Neural crest cell (in vitro differentiated cells): ENCODE results near the gene ANGPTL4. TPM values are rescaled to one million over a fixed set of nuclear protein-coding genes. Genes with fewer than 3 reads are reported as not detected.
A peak's percentile ranks its signal among the peaks of the same experiment; 100 is the strongest.

Source experiments
- DNase-seq: peaks from one replicate; pipeline ENCODE4 v3.0.0; 2021; ENCODE audit warnings: low read depth, mixed read lengths, low spot score
- H3K27ac Mint-ChIP-seq: one replicate; pipeline ENCODE4 v1.8.0; 2021; ENCODE audit warnings: mild to moderate bottlenecking, mixed read lengths; ENCODE audit not compliant: unreplicated experiment
- H3K27me3 Mint-ChIP-seq: 2 replicates; pipeline ENCODE4 v1.8.0; 2021; ENCODE audit warnings: low read depth, mild to moderate bottlenecking, mixed read lengths
- H3K36me3 Mint-ChIP-seq: 2 replicates; pipeline ENCODE4 v1.8.0; 2021; ENCODE audit warnings: low read depth, mild to moderate bottlenecking, mixed read lengths
- H3K4me1 Mint-ChIP-seq: 2 replicates; pipeline ENCODE4 v1.8.0; 2021; ENCODE audit warnings: mixed read lengths
- H3K4me3 Mint-ChIP-seq: one replicate; pipeline ENCODE4 v1.8.0; 2021; ENCODE audit warnings: mild to moderate bottlenecking, mixed read lengths
- H3K9me3 Mint-ChIP-seq: 2 replicates; pipeline ENCODE4 v1.8.0; 2021; ENCODE audit warnings: mixed read lengths
- total RNA-seq: library from RNA; stranded (reverse); gene quantifications from 2 replicates; pipeline ENCODE4 v1.2.1, GENCODE V29; 2021
- TF ChIP-seq, protein P1 (sequence below): fragments of 200-600 bp; sonication (generic); conservative IDR thresholded peaks from 2 replicates; pipeline ENCODE4 v1.5.0; 2021; ENCODE audit warnings: antibody characterized with exemption, mild to moderate bottlenecking

ANGPTL4 gene
- total RNA-seq, 1 donor from 2014 or later: not detected

DNA sequence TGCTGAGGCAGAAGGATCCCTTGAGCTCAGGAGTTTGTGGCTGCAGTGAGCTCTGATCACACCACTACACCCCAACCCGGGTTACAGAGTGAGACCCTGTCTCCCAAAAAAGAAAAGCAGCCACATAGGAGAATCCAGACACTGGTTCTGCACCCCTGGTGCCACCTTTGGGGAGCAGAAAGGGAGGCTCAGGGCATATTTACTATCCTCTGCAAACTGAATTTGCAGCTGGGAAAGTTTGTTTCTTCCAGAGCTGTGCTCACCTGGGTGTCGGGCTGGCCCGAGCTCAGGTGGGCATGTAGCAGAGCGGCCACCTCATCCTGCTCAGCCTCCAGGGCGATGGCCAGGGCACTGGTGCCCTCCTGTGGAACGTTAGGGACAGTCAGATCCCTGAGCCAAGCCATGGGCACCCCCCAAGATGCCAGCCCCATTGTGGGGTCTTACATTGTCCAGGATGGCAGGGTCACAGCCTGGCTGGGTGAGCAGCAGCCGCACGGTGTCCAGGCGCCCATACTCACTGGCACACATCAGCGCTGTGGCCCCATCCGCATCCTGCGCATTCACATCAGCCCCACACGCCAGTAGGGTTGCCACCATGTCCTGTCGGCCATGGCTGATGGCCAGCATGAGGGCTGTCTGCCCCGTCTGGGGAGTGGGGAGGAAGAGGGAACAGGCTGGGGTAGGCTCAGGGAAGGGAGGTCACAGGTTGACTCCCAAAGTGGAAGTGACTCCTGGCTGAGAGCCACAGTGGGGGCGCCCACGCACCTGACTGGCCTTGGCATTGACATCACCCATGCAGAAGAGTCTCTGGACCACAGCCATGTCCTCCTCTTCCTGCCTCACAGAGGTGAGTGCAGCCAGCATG, 39.5 kb upstream of the ANGPTL4 start:
- peaks cover 3% of the 10 kb centered on the region for H3K9me3 Mint-ChIP-seq
- peak overlapping the region; percentile 99 for H3K4me3 Mint-ChIP-seq
- TF ChIP-seq, protein P1, sequence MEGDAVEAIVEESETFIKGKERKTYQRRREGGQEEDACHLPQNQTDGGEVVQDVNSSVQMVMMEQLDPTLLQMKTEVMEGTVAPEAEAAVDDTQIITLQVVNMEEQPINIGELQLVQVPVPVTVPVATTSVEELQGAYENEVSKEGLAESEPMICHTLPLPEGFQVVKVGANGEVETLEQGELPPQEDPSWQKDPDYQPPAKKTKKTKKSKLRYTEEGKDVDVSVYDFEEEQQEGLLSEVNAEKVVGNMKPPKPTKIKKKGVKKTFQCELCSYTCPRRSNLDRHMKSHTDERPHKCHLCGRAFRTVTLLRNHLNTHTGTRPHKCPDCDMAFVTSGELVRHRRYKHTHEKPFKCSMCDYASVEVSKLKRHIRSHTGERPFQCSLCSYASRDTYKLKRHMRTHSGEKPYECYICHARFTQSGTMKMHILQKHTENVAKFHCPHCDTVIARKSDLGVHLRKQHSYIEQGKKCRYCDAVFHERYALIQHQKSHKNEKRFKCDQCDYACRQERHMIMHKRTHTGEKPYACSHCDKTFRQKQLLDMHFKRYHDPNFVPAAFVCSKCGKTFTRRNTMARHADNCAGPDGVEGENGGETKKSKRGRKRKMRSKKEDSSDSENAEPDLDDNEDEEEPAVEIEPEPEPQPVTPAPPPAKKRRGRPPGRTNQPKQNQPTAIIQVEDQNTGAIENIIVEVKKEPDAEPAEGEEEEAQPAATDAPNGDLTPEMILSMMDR: no peak
- H3K27me3 Mint-ChIP-seq: peaks cover 21% of the 10 kb centered on the region
- H3K27ac Mint-ChIP-seq: no peak overlapping the region
- peaks cover 25% of the 10 kb centered on the region for H3K4me1 Mint-ChIP-seq
- no peak for DNase-seq
- peaks cover 6% of the 10 kb centered on the region for H3K36me3 Mint-ChIP-seq

DNA sequence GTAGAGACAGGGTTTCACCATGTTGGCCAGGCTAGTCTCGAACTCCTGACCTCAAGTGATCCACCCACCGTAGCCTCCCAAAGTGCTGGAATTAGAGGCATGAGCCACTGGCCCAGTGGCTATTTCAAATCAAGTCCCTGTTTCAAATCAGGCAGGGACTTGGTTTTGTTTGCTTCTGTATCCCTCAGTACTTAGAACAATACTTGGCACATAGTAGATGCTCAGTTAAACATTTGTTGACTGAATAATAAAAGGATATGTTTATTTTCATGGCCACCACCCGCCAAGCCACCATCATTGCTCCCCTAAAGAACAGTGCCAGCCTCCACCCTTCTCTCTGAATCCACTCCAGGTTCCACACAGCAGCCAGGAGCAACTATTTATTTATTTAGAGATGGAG, 38.5 kb upstream of the ANGPTL4 start:
- Mint-ChIP-seq H3K9me3 (peaks cover 3% of the 10 kb centered on the region), H3K36me3 (peaks cover 6% of the 10 kb centered on the region), H3K27ac (no peak overlapping the region), H3K4me1 (peaks cover 15% of the 10 kb centered on the region), H3K27me3 (peaks cover 31% of the 10 kb centered on the region), H3K4me3 (peak overlapping the region; percentile 67)
- TF ChIP-seq, protein P1: no peak
- DNase-seq: no peak

DNA sequence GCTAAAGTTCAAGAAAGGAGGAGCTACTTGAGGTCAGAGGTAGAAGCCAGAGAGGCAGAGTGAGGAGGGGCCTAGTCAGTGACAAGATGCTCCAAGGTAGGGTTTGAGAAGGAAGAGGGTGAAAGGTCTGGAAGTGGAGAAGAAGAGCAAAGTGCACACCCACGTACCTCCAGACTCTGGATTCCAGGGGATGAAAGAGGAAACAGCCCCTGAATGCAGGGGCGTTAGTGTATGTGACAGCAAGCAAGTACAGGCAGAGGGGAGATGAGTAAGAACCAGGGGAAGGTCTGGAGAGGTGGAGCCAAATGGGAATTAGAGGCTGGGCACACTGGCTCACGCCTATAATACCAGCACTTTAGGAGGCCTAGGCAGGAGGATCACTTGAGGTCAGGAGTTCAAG, 34.0 kb upstream of the ANGPTL4 start:
- peaks cover 65% of the 10 kb centered on the region for H3K27me3 Mint-ChIP-seq
- no peak overlapping the region for H3K4me3 Mint-ChIP-seq
- peaks cover 3% of the 10 kb centered on the region for H3K36me3 Mint-ChIP-seq
- no peak overlapping the region for H3K27ac Mint-ChIP-seq
- H3K4me1 Mint-ChIP-seq: no peaks in the 10 kb centered on the region
- TF ChIP-seq, protein P1: no peak
- peaks cover 3% of the 10 kb centered on the region for H3K9me3 Mint-ChIP-seq
- no peak for DNase-seq

DNA sequence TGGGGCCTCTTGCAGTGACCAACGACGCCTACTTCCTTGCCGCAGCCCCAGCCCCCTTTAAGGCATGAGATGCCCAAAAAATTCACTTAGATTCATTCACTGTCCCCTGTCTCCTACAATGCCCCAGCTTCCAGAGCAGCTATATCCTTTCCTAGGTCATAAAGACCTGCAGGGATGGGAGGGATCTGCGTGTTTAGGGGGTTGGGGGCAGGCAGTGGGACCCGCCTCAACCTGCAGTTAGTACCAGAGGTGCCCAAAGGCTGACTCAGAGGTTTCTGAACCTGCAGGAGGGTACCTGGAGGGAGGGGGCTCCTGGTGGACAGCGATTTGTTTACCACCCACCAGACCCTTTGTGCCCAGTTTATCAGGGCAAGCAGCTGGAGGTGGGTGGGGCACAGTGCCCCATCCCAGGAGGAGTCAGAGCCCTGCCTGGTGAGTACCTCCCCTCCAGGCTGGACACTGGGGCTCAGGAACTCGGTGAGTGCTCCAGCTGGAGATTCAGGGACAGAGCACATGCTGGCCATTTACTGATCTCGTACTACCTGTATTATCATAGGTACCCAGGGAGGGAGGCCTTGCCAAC, 32.6 kb upstream of the ANGPTL4 start:
- TF ChIP-seq, protein P1: no peak
- Mint-ChIP-seq H3K4me3 (no peak overlapping the region), H3K27ac (no peak overlapping the region), H3K9me3 (peaks cover 3% of the 10 kb centered on the region), H3K36me3 (peaks cover 3% of the 10 kb centered on the region), H3K4me1 (no peaks in the 10 kb centered on the region), H3K27me3 (peaks cover 73% of the 10 kb centered on the region)
- DNase-seq: no peak

DNA sequence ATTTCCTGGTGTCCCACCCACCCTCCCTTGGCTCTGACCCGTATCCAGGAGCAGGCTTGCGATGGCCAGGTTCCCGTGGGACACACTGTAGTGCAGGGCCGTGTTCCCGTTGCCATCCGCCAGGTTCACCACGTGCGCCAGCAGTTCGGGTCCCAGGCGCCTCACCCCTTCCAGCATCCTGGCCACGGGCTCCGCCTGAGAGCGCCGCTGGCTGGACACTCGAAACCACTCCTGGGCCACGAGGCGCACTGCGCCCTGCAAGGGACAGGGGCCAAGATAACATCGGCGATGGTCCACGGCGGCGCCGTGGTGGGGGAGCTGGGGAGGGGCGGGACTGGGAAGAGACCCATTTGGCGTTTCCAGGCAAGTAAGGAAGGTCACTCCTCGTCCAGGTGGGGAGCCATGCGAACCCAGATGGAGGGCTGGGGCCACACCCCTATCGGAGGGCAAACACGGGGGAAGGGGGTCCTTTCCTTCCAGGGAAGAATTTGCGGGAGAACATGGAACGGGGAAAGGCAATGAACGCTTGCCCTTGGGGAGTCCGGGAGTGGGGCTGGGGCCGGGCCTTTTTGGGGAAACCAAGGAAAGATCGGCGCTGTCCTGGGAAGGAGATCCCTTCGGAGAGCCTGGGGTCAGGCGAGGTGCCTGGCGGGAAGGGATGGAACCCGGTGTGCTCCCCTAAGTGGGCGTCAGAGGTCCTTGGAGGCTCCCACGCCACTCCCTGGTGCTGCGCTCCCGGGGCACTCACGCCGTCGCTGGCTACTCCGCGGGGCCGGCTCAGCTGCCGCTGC, 30.8 kb upstream of the ANGPTL4 start:
- peaks cover 78% of the 10 kb centered on the region for H3K27me3 Mint-ChIP-seq
- H3K4me3 Mint-ChIP-seq: peak overlapping the region; percentile 31
- H3K9me3 Mint-ChIP-seq: no peaks in the 10 kb centered on the region
- TF ChIP-seq, protein P1: no peak
- H3K4me1 Mint-ChIP-seq: no peaks in the 10 kb centered on the region
- DNase-seq: no peak
- H3K27ac Mint-ChIP-seq: no peak overlapping the region
- H3K36me3 Mint-ChIP-seq: no peaks in the 10 kb centered on the region
